Brain microvascular endothelial cell (primary cell): ENCODE data around the gene SRSF10.
"Not testable (repeated sequence)": the region's sequence is repeated elsewhere in the genome, so short reads cannot be mapped to it uniquely, and the experiment has no call there.

ENCODE experiments used
- DNase-seq: peaks from one replicate; pipeline ENCODE4 v3.0.0-alpha.2; 2020
- H3K27ac ChIP-seq: fragments of 250-450 bp; sonication (Bioruptor Pico); 2 replicates; pipeline ENCODE4 v1.5.1; 2020; ENCODE audit warnings: mild to moderate bottlenecking, moderate library complexity
- H3K27me3 ChIP-seq: fragments of 250-450 bp; sonication (Bioruptor Pico); replicated peaks from 2 replicates; pipeline ENCODE4 v1.5.1; 2020; ENCODE audit warnings: mild to moderate bottlenecking
- H3K36me3 ChIP-seq: fragments of 250-450 bp; sonication (Bioruptor Pico); replicated peaks from 2 replicates; pipeline ENCODE4 v1.5.1; 2020; ENCODE audit warnings: mild to moderate bottlenecking
- H3K4me3 ChIP-seq: 2 replicates; pipeline ENCODE4 v1.5.1; 2011; ENCODE audit warnings: low read depth, mild to moderate bottlenecking, control low read depth, low read length, moderate library complexity
- in situ Hi-C: cut with HindIII; loops from 2 replicates; pipeline ENCODE4 v1.10.0; 2017; ENCODE audit warnings: low sequenced_read_pairs, low pct_ligation_motif_present
- TF ChIP-seq, protein P1 (sequence below): IDR thresholded peaks from 2 replicates; pipeline ENCODE4 v1.5.1; 2011; ENCODE audit warnings: low read depth, mild to moderate bottlenecking, moderate library complexity, low read length, control low read depth, inconsistent platforms; ENCODE audit errors: missing control alignments

The SRSF10 gene

DNA sequence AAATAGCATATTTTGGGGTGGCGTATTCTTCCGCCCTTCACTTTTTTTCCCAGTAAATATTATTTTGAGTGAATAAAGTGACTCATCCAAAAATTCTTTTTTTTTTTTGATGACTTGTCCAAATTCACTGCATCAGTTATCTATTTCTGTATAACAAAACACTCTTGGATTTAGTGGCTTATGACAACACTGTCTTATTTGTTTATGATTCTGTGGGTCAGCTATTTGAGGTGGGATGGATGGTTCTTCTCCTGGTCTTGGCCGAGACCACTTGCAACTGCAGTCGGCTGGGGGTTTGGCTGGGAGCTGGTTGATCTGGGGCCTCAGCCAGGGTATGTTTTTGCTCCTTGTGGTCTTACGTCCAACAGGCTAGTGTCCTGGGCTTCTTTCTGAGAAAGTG, 39.9 kb upstream of the SRSF10 start:
- H3K27me3 ChIP-seq: no peaks in the 10 kb centered on the region
- in situ Hi-C loops: no loop called here
- peak overlapping the region; percentile 96 for H3K27ac ChIP-seq
- no peaks in the 10 kb centered on the region for H3K36me3 ChIP-seq
- no peak overlapping the region for H3K4me3 ChIP-seq
- DNase-seq: peak; percentile 63
- TF ChIP-seq, protein P1, sequence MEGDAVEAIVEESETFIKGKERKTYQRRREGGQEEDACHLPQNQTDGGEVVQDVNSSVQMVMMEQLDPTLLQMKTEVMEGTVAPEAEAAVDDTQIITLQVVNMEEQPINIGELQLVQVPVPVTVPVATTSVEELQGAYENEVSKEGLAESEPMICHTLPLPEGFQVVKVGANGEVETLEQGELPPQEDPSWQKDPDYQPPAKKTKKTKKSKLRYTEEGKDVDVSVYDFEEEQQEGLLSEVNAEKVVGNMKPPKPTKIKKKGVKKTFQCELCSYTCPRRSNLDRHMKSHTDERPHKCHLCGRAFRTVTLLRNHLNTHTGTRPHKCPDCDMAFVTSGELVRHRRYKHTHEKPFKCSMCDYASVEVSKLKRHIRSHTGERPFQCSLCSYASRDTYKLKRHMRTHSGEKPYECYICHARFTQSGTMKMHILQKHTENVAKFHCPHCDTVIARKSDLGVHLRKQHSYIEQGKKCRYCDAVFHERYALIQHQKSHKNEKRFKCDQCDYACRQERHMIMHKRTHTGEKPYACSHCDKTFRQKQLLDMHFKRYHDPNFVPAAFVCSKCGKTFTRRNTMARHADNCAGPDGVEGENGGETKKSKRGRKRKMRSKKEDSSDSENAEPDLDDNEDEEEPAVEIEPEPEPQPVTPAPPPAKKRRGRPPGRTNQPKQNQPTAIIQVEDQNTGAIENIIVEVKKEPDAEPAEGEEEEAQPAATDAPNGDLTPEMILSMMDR: no peak

DNA sequence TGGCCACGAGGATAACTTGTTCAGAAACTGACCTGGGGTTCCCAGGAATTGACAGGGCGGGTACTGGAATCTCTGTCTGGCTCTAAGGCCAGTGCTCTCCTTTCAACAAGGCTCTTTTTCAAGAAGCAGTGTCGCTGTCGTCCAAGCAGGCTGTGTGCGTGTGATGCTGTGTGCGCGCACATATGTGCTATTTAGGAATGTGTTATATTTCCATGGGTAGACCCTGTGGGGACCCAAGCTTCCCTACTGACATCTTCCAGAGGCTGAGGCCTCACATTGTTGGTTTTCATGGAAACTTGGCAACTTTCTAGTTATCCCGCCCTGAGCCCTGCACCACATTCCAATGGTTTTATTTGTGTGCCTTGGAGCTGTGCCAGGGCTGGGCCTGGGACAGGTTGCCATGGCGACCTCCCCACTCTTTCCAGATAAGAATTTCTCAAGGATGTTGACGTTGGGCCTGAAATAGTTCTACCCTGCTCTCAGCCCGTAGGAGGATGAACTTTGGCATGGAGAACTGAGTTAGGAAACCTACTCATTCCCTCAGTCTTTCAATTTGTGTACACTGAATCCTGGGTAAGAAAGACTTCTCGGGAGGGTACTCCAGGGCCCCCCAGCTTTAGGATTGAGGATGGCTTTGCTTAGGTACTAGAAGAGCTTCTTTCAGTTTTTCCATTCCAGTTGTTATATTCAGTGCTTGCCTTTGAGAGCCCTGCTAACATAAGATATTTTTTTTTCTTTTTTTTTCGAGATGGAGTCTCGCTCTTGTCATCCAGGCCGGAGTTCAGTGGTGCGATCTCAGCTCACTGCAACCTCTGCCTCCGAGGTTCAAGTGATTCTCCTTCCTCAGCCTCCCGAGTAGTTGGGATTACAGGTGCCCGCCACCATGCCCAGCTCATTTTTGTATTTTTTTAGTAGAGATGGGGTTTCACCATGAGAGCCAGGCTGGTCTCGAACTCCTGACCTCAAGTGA, 38.8 kb upstream of the SRSF10 start:
- DNase-seq: peak; percentile 100
- in situ Hi-C loops: no loop called here
- peak overlapping the region; percentile 96 for H3K27ac ChIP-seq
- H3K27me3 ChIP-seq: no peaks in the 10 kb centered on the region
- TF ChIP-seq, protein P1: no peak
- no peak overlapping the region for H3K4me3 ChIP-seq
- H3K36me3 ChIP-seq: no peaks in the 10 kb centered on the region

DNA sequence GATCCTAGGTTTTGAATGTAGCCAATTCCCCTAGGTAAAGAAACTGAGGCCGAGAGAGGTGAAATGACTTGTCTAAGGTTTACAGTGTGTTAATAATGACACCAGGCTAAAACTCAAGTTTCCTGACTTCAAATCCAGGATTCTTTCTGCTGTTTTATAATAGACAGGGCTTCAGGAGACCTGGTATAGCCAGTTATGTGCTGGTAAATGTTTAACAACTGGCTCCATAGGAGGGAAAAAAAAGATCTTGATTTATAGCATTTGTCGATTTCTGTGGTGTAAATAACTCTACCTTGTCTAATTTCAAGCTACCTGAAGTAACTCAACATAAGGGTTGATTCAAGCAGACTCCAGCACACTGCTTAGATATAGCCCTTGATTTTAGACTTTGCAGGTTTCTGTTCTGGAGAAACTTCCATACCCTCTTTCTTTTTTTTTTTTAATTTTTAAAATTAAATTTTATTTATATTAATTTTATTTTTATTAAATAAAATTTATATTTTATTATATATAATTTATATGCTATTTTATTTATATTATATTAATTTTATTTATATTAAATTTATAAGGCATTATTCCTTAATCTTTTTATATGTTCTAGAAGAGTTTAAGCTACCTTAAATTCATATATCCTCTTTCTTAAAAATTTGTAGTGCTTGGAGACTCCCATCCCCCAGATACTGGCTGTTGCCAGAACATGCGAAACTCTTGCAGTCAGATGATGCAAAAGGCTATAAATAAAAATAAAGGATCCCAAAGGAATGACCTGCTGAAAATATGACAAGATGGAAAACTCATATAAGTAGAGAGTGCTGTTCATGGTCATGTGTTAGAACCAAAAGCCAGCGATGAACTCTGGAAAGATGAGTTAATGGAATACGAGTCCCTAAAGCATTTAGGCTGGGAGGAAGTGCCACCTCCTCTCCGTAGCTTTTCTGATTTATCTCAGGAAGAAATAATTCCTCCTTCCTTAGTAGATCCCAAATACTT, 35.4 kb upstream of the SRSF10 start:
- in situ Hi-C loops: no loop called here
- Histone ChIP-seq H3K27ac (no peak overlapping the region), H3K4me3 (no peak overlapping the region), H3K27me3 (no peaks in the 10 kb centered on the region), H3K36me3 (no peaks in the 10 kb centered on the region)
- TF ChIP-seq, protein P1: no peak
- DNase-seq: peak; percentile 15

DNA sequence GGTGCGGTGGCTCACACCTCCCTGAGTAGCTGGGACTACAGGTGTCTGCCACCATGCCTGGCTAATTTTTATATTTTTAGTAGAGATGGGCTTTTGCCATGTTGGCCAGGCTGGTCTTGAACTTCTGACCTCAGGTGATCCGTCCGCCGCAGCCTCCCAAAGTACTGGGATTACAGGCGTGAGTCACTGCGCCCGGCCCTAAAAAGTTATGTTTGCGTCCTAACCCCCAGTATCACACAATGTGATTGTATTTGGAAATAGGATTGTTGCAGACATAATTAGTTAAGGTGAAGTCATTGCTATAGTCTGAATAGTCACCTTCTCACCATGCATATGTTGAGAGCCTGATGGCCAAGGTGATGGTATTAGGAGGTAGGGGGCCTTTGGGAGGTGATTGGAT, 32.8 kb upstream of the SRSF10 start:
- H3K27me3 ChIP-seq, H3K27ac ChIP-seq, in situ Hi-C loops, H3K36me3 ChIP-seq, DNase-seq, H3K4me3 ChIP-seq: not testable (repeated sequence)

DNA sequence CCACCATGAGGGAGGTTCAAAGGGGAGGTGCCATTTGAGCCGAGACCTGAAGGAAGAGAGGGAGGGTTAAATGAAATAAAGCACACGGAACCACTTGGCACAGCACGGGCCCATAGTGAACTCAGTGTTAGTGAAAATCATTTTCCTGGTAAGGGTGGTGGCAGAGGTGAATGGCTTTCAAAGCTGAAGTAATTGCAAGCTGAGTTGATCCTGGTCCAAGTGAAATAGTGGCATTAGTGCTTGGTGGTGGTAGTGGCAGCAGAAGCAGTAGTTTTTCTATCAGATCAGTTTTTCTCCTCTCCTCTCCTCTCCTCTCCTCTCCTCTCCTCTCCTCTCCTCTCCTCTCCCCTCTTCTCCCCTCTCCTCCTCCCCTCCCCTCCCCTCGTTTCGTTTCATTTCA, 30.5 kb upstream of the SRSF10 start:
- no peak for DNase-seq
- in situ Hi-C loops: no loop called here
- Histone ChIP-seq H3K27ac (no peak overlapping the region), H3K4me3 (no peak overlapping the region), H3K36me3 (no peaks in the 10 kb centered on the region), H3K27me3 (no peaks in the 10 kb centered on the region)
- TF ChIP-seq, protein P1: no peak

DNA sequence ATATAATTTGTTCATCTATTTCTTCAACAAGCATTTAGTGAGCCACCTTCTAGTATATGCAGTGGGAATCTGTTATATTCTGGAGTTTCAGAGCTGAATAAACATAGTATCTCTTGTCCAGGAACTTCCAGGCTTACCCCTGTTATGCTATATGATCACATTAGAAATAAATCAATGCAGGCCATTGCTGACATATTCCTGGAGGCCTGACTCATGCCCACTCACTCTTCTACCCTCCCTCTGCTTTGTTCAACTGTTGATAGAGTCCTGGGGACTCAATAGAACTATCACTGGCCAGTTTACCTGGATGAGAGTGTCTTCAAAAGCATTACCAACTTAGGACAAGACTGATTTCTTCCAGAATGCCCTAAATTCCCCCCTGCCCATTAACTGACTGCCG, 29.3 kb upstream of the SRSF10 start:
- peak; percentile 32 for DNase-seq
- Histone ChIP-seq H3K36me3 (no peaks in the 10 kb centered on the region), H3K4me3 (no peak overlapping the region), H3K27me3 (no peaks in the 10 kb centered on the region), H3K27ac (no peak overlapping the region)
- TF ChIP-seq, protein P1: no peak
- in situ Hi-C loops: no loop called here

DNA sequence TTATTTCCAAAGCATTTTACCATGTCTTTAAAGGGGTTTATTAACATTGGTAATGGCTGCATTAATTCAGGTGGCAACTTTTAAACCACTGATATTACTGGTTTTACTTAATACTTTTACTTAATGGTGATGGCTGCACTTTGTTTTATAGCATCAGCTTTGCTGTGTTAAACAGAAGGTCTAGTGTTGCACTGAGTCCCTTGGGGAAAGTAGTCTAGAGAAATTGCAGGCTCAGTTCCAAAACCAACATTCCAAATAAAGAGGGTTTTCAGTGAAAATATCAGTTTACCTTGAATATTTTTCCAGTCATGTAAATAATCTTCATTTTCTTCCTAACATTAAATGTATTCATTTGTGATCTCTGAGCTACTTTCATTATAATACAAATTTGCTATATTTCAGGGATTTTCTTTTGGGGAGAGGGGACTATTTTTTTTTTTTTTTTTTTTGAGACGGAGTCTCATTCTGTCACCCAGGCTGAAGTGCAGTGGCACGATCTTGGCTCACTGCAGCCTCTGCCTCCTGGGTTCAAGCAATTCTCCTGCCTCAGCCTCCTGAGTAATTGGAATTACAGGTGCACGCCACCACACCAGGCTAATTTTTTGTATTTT, 28.6 kb upstream of the SRSF10 start:
- in situ Hi-C loops, H3K27ac ChIP-seq, H3K4me3 ChIP-seq, H3K27me3 ChIP-seq, H3K36me3 ChIP-seq: not testable (repeated sequence)
- DNase-seq: peak; percentile 34
